SH-SY5Y (cell line): Measurements from ENCODE around the gene SNRNP70.

Experiments used
- GATA2 ChIP-seq: IDR thresholded peaks from 2 replicates; pipeline ENCODE4 v1.6.1; 2011; ENCODE audit warnings: mild to moderate bottlenecking, low read depth, low read length
- GATA3 ChIP-seq: IDR thresholded peaks from 2 replicates; pipeline ENCODE4 v1.6.1; 2011; ENCODE audit warnings: low read depth, mild to moderate bottlenecking, low read length, moderate library complexity

- TF ChIP-seq GATA2: no peak
- no peak for TF ChIP-seq GATA3
Observed at GRCh38 chr19:49109569-49110233, 24.4 kb downstream of the SNRNP70 start.
